Transverse colon (tissue), 4 donors: Measurements from ENCODE around the gene CCDC150. TPM values are rescaled to one million over a fixed set of nuclear protein-coding genes. Genes with fewer than 3 reads are reported as not detected.

ENCODE experiments used
- DNase-seq: peaks from one replicate; pipeline ENCODE4 v3.0.0-alpha.2; 2019
- H3K27ac ChIP-seq, 4 donors: fragments of 200-600 bp; sonication (generic); 2 replicates each; pipeline ENCODE4 v1.5.1; 2016 to 2018; ENCODE audit warnings: inconsistent platforms in 4 of 4
- H3K27me3 ChIP-seq: fragments of 200-600 bp; sonication (generic); 2 replicates; pipeline ENCODE4 v1.5.1; 2017; ENCODE audit warnings: inconsistent platforms
- H3K36me3 ChIP-seq, 4 donors: fragments of 200-600 bp; sonication (generic); 2 replicates each; pipeline ENCODE4 v1.5.1; 2017 to 2019; ENCODE audit warnings: inconsistent platforms in 4 of 4
- H3K4me1 ChIP-seq, 4 donors: fragments of 200-600 bp; sonication (generic); 2 replicates each; pipeline ENCODE4 v1.5.1; 2017 to 2020; ENCODE audit warnings: inconsistent platforms in 4 of 4
- H3K4me3 ChIP-seq, 4 donors: fragments of 200-600 bp; sonication (generic); 1 replicate in 1 of 4; 2 replicates in 3 of 4; pipeline versions ENCODE4 v1.5.1 to v1.6.1; 2017 to 2019; ENCODE audit warnings: inconsistent platforms in 4 of 4
- H3K9me3 ChIP-seq, 2 donors: fragments of 200-600 bp; sonication (generic); 2 replicates each; pipeline ENCODE4 v1.5.1; 2017 to 2019; ENCODE audit warnings: inconsistent platforms in 2 of 2
- EP300 ChIP-seq: sonication (generic); formaldehyde crosslinking; IDR thresholded peaks from one replicate; pipeline ENCODE4 v1.6.1; 2017; ENCODE audit warnings: antibody characterized with exemption, low read depth
- POLR2A ChIP-seq: fragments of 450-650 bp; IDR thresholded peaks from one replicate; pipeline ENCODE4 v1.6.1; 2016; ENCODE audit warnings: antibody characterized with exemption, mild to moderate bottlenecking, moderate library complexity
- POLR2AphosphoS5 ChIP-seq, 3 donors: sonication (generic); formaldehyde crosslinking; IDR thresholded peaks; one replicate each; pipeline ENCODE4 v1.6.1; 2016; ENCODE audit warnings: antibody characterized with exemption in 3 of 3
- WGBS, 2 donors: methylation state at CpG; one replicate each; pipeline ENCODE4 v1.1.5; 2018; ENCODE audit warnings: low coverage in 1 of 2; 5-methylcytosine and 5-hydroxymethylcytosine counted together
- in situ Hi-C, 4 donors: fragments of 200-750 bp; cut with MboI; loops; one replicate each; pipeline versions ENCODE4 v1.15.0 to v1.15.1; 2017; ENCODE audit warnings: low sequenced_read_pairs in 3 of 4, low pct_ligation_motif_present in 1 of 4, low pct_unique_long_range_greater_than_20kb in 1 of 4
- intact Hi-C: fragments of 100-400 bp; cut with DNase I; formaldehyde crosslinking; loops from one replicate; pipeline ENCODE4 v1.15.1; 2023; ENCODE audit warnings: low total_unique reads
- total RNA-seq, 4 donors: library from RNA; depleted of rRNA; stranded (reverse); fragments of >200 nt; gene quantifications; one replicate each; pipeline ENCODE4 v1.1.0, GENCODE V29; 2016
- TF ChIP-seq, protein P1 (sequence below), 5 experiments: fragments of 200-600 bp in 3 of 5; fragments of 450-650 bp in 2 of 5; sonication (generic) in 3 of 5; IDR thresholded peaks; 1 replicate in 2 of 5; 2 replicates in 3 of 5; pipeline ENCODE4 v1.5.1; 2016 to 2017; ENCODE audit warnings: antibody characterized with exemption in 5 of 5, inconsistent platforms in 3 of 5, mild to moderate bottlenecking in 2 of 5, moderate library complexity in 1 of 5

CCDC150 gene
- total RNA-seq, 4 donors from 2014 or later, result 1.6 to 137 (median 2.7) TPM; not detected in 1

DNA sequence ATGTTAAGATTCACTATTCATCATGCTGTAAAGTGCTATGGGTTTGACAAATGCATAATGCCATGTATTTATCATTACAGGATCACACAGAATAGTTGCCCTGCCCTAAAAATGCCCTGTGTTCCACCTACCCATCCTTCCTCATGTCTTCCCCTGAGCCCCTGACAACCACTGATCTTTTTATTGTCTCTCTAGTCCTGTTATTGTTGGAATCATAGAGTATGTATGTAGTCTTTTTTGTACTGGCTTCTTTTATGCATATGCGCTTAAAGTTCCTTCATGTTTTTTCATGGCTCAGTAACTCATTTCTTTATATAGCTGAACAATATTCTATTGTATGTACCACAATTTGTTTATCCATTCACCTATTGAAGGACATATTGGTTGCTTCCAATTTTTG lies 20.3 kb downstream of the CCDC150 start:
- 100% methylated on average over 1 of the region's 1 CpG; no CpG with 5 or more reads in 1 of the 2 donors for WGBS, 2 donors
- in situ Hi-C loops, result no loop called here
- H3K27me3 ChIP-seq, result no peaks in the 10 kb centered on the region
- intact Hi-C loops, result no loop called here
- TF ChIP-seq POLR2AphosphoS5 (IDR thresholded peaks at IDR 0.05) (no peak), POLR2A (no peak), EP300 (no peak)
- TF ChIP-seq, protein P1, sequence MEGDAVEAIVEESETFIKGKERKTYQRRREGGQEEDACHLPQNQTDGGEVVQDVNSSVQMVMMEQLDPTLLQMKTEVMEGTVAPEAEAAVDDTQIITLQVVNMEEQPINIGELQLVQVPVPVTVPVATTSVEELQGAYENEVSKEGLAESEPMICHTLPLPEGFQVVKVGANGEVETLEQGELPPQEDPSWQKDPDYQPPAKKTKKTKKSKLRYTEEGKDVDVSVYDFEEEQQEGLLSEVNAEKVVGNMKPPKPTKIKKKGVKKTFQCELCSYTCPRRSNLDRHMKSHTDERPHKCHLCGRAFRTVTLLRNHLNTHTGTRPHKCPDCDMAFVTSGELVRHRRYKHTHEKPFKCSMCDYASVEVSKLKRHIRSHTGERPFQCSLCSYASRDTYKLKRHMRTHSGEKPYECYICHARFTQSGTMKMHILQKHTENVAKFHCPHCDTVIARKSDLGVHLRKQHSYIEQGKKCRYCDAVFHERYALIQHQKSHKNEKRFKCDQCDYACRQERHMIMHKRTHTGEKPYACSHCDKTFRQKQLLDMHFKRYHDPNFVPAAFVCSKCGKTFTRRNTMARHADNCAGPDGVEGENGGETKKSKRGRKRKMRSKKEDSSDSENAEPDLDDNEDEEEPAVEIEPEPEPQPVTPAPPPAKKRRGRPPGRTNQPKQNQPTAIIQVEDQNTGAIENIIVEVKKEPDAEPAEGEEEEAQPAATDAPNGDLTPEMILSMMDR (IDR thresholded peaks at IDR 0.05), result no peak
- no peaks in the 10 kb centered on the region for H3K4me1 ChIP-seq
- no peaks in the 10 kb centered on the region for H3K36me3 ChIP-seq
- H3K27ac ChIP-seq, result no peak overlapping the region
- DNase-seq, result no peak
- no peak overlapping the region for H3K4me3 ChIP-seq
- no peaks in the 10 kb centered on the region for H3K9me3 ChIP-seq

DNA sequence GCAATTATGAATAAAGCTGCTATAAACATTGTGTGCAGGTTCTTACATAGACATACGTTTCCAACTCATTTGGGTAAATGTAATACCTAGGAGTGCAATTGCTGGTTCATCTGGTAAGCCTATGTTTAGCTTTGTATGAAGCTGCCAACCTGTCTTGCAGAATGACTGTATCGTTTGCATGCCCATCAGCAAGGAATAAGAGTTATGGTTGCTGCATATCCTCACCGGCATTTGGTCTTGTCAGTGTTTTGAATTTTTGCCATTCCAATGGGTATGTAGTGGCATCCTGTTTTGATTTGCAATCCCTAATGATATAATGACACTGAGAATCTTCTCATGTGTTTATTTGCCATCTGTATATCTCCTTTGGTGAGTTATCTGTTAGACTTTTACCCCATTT lies 20.7 kb downstream of the CCDC150 start:
- no peak overlapping the region for H3K4me3 ChIP-seq
- 83 to 88% methylated on average over 3 of the region's 3 CpGs for WGBS, 2 donors
- H3K4me1 ChIP-seq, result no peaks in the 10 kb centered on the region
- no peaks in the 10 kb centered on the region for H3K27me3 ChIP-seq
- DNase-seq, result no peak
- no peaks in the 10 kb centered on the region for H3K36me3 ChIP-seq
- intact Hi-C loops, result no loop called here
- TF ChIP-seq POLR2AphosphoS5 (IDR thresholded peaks at IDR 0.05) (no peak), EP300 (no peak)
- TF ChIP-seq, protein P1 (IDR thresholded peaks at IDR 0.05), result no peak
- no peaks in the 10 kb centered on the region for H3K9me3 ChIP-seq
- in situ Hi-C loops, result no loop called here
- no peak overlapping the region for H3K27ac ChIP-seq

DNA sequence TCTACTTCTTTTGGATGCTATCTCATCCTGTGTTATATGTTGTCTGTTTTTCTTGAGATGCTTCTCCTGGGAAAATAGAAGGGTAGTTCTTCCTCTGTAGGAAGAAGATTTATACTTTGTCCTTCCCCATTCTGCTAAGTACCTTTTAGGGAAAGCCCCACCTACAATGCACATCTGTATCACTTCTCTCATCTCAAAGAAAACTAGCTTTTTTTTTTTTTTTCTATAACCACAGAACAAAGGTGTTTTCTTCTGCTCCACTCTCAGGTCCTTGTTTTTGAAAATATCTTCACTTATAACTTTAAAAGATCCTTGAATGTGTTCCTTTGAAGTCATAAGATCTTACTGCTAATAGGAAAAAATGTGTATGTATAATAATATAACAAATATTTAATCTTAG lies 30.8 kb downstream of the CCDC150 start:
- in situ Hi-C loops (no loop called here), intact Hi-C loops (no loop called here)
- Histone ChIP-seq H3K27ac (no peak overlapping the region), H3K27me3 (no peaks in the 10 kb centered on the region), H3K9me3 (no peaks in the 10 kb centered on the region), H3K4me3 (no peak overlapping the region), H3K4me1 (no peaks in the 10 kb centered on the region), H3K36me3 (no peaks in the 10 kb centered on the region)
- no peak for TF ChIP-seq POLR2A
- DNase-seq, result no peak

DNA sequence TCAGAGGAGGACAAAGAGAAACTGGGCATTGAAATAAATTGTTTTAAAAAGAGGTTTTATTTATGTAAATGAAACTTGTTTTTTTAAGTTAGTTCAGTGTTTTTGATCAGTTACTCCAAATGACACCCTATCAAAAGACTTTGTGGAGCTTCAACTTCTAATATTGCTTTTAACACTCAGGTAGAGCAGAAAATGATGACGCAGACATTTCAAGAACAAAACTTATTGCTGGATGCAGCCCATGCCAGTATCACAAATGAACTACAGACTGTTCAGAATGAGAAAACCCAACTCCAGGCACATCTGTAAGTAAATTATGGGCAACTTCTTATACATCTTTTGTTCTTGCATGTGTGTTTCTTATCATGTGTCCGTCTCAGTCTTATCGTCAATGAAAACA lies 36.4 kb downstream of the CCDC150 start:
- H3K27ac ChIP-seq, result no peak overlapping the region
- no peaks in the 10 kb centered on the region for H3K36me3 ChIP-seq
- in situ Hi-C loops, result no loop called here
- WGBS, 2 donors, result 95 to 100% methylated on average over 3 of the region's 3 CpGs
- H3K27me3 ChIP-seq, result no peaks in the 10 kb centered on the region
- DNase-seq, result no peak
- TF ChIP-seq, protein P1 (IDR thresholded peaks at IDR 0.05), result no peak
- TF ChIP-seq EP300 (no peak), POLR2AphosphoS5 (IDR thresholded peaks at IDR 0.05) (no peak), POLR2A (no peak)
- intact Hi-C loops, result no loop called here
- H3K9me3 ChIP-seq, result no peaks in the 10 kb centered on the region
- H3K4me1 ChIP-seq, result no peaks in the 10 kb centered on the region
- H3K4me3 ChIP-seq, result no peak overlapping the region

DNA sequence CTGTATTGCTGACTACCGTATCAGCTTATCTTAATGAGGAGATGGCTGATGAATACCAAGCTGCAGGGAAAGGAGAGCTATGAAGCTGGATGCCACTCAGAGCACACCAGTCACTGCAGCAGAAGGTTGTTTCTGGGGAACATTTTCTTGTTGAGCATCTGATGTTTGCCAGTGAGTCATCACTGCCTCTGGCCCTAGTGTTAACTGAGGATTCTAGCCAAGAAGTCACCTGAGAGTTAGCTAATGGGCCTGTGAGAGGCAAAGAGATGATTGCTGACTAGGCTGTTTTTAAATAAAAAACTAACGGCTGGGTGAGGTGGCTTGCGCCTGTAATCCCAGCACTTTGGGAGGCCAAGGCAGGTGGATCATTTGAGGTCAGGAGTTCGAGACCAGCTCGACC lies 37.9 kb downstream of the CCDC150 start:
- Histone ChIP-seq H3K4me1 (no peaks in the 10 kb centered on the region), H3K27ac (no peak overlapping the region), H3K27me3 (no peaks in the 10 kb centered on the region), H3K4me3 (no peak overlapping the region), H3K36me3 (no peaks in the 10 kb centered on the region), H3K9me3 (no peaks in the 10 kb centered on the region)
- TF ChIP-seq EP300 (no peak), POLR2AphosphoS5 (IDR thresholded peaks at IDR 0.05) (no peak), POLR2A (no peak)
- TF ChIP-seq, protein P1 (IDR thresholded peaks at IDR 0.05), result no peak
- in situ Hi-C loops (no loop called here), intact Hi-C loops (no loop called here)
- no peak for DNase-seq
- WGBS, 2 donors, result 83 to 95% methylated on average over 1 to 5 of the region's 5 CpGs
